GM23338 (cell line): Measurements from ENCODE around the gene FBXL2. TPM values are rescaled to one million over a fixed set of nuclear protein-coding genes. Genes with fewer than 3 reads are reported as not detected.
A peak's percentile ranks its signal among the peaks of the same experiment; 100 is the strongest.

Experiments used
- ATAC-seq: fragments of 200-7000 bp; cut with Tn5 transposase; 3 replicates; pipeline ENCODE4 v1.9.1; 2020
- DNase-seq: peaks from one replicate; pipeline ENCODE4 v3.0.0-alpha.2; 2015; ENCODE audit warnings: low spot score
- H2AFZ ChIP-seq: fragments of 200-600 bp; sonication (generic); 2 replicates; pipeline ENCODE4 v1.8.0; 2016; ENCODE audit warnings: antibody characterized with exemption, mild to moderate bottlenecking, moderate library complexity
- H3F3A ChIP-seq: fragments of 200-600 bp; sonication (generic); replicated peaks from 2 replicates; pipeline ENCODE4 v1.8.0; 2017; ENCODE audit warnings: antibody characterized with exemption, mixed run types, low read depth
- H3K27ac ChIP-seq: fragments of 200-600 bp; sonication (generic); 2 replicates; pipeline ENCODE4 v1.6.1; 2016; ENCODE audit warnings: low read depth
- H3K27me3 ChIP-seq: fragments of 200-600 bp; sonication (generic); 2 replicates; pipeline ENCODE4 v1.8.0; 2016; ENCODE audit warnings: mild to moderate bottlenecking, mixed run types, moderate library complexity; ENCODE audit not compliant: insufficient read depth
- H3K36me3 ChIP-seq: fragments of 200-600 bp; sonication (generic); 2 replicates; pipeline ENCODE4 v1.8.0; 2016; ENCODE audit warnings: mild to moderate bottlenecking; ENCODE audit not compliant: insufficient read depth
- H3K4me1 ChIP-seq: fragments of 200-600 bp; sonication (generic); 2 replicates; pipeline ENCODE4 v1.8.0; 2016; ENCODE audit warnings: mild to moderate bottlenecking, moderate library complexity; ENCODE audit not compliant: insufficient read depth
- H3K4me2 ChIP-seq: fragments of 200-600 bp; sonication (generic); 2 replicates; pipeline ENCODE4 v1.7.1; 2017; ENCODE audit warnings: mixed run types
- H3K4me3 ChIP-seq: fragments of 200-600 bp; sonication (generic); 2 replicates; pipeline ENCODE4 v1.6.1; 2016; ENCODE audit warnings: mixed run types
- H3K79me2 ChIP-seq: fragments of 200-600 bp; sonication (generic); replicated peaks from 2 replicates; pipeline ENCODE4 v1.8.0; 2017; ENCODE audit warnings: mild to moderate bottlenecking; ENCODE audit not compliant: insufficient read depth
- H3K9me2 ChIP-seq: fragments of 200-600 bp; sonication (generic); 2 replicates; pipeline ENCODE4 v1.8.0; 2017; ENCODE audit not compliant: insufficient read depth
- H4K20me1 ChIP-seq: fragments of 200-600 bp; sonication (generic); replicated peaks from 2 replicates; pipeline ENCODE4 v1.8.0; 2017; ENCODE audit warnings: mild to moderate bottlenecking; ENCODE audit not compliant: insufficient read depth
- H3K27ac Mint-ChIP-seq: 2 replicates; pipeline ENCODE4 v1.8.0; 2020; ENCODE audit warnings: inconsistent platforms, mild to moderate bottlenecking, moderate library complexity, mixed read lengths
- H3K27me3 Mint-ChIP-seq: 3 replicates; pipeline ENCODE4 v1.8.0; 2022; ENCODE audit warnings: low read depth, mild to moderate bottlenecking, moderate library complexity, mixed read lengths, inconsistent platforms; ENCODE audit not compliant: insufficient read depth, poor library complexity
- H3K36me3 Mint-ChIP-seq: 3 replicates; pipeline ENCODE4 v1.8.0; 2021; ENCODE audit warnings: low read depth, mild to moderate bottlenecking, inconsistent platforms, moderate library complexity, mixed read lengths
- H3K4me1 Mint-ChIP-seq: 3 replicates; pipeline ENCODE4 v1.8.0; 2020; ENCODE audit warnings: mild to moderate bottlenecking, inconsistent platforms, mixed read lengths
- H3K4me3 Mint-ChIP-seq: 3 replicates; pipeline ENCODE4 v1.8.0; 2021; ENCODE audit warnings: moderate library complexity, mild to moderate bottlenecking, inconsistent platforms, mixed read lengths
- H3K9me3 Mint-ChIP-seq: 3 replicates; pipeline ENCODE4 v1.8.0; 2020; ENCODE audit warnings: moderate library complexity, mild to moderate bottlenecking, inconsistent platforms, mixed read lengths
- CREB1 ChIP-seq: fragments of 250-450 bp; sonication (Bioruptor Pico); IDR thresholded peaks from 2 replicates; pipeline ENCODE4 v1.5.0; 2020; ENCODE audit warnings: low read depth, mild to moderate bottlenecking, moderate library complexity
- CTCF ChIP-seq, 2 experiments: fragments of 200-600 bp in 1 of 2; sonication (generic) in 1 of 2; conservative IDR thresholded peaks; 2 replicates each; pipeline versions ENCODE4 v1.5.1 to v1.6.1; 2016 to 2017; ENCODE audit warnings: antibody characterized with exemption in 2 of 2, low read depth in 2 of 2, mild to moderate bottlenecking in 2 of 2, moderate library complexity in 1 of 2
- ETS1 ChIP-seq: IDR thresholded peaks from 2 replicates; pipeline ENCODE4 v1.6.1; 2016; ENCODE audit warnings: antibody characterized with exemption
- EZH2 ChIP-seq: fragments of 200-600 bp; sonication (generic); IDR thresholded peaks from one replicate; pipeline ENCODE4 v1.8.0; 2017; ENCODE audit warnings: antibody characterized with exemption, mild to moderate bottlenecking, low read depth; ENCODE audit not compliant: unreplicated experiment
- EZH2phosphoT487 ChIP-seq: fragments of 200-600 bp; sonication (generic); IDR thresholded peaks from one replicate; pipeline ENCODE4 v1.8.1; 2018; ENCODE audit warnings: antibody characterized with exemption; ENCODE audit not compliant: unreplicated experiment
- JUNB ChIP-seq: IDR thresholded peaks from one replicate; pipeline ENCODE4 v1.6.1; 2016; ENCODE audit warnings: antibody characterized with exemption; ENCODE audit not compliant: unreplicated experiment
- NANOG ChIP-seq: IDR thresholded peaks from 2 replicates; pipeline ENCODE4 v1.6.1; 2016; ENCODE audit warnings: antibody characterized with exemption, borderline replicate concordance
- POLR2AphosphoS5 ChIP-seq: IDR thresholded peaks from 2 replicates; pipeline ENCODE4 v1.6.1; 2016; ENCODE audit warnings: antibody characterized with exemption, low read depth
- REST ChIP-seq: IDR thresholded peaks from one replicate; pipeline ENCODE4 v1.6.1; 2018; ENCODE audit warnings: antibody characterized with exemption; ENCODE audit not compliant: unreplicated experiment
- STAT1 ChIP-seq: IDR thresholded peaks from one replicate; pipeline ENCODE4 v1.6.1; 2016; ENCODE audit warnings: antibody characterized with exemption; ENCODE audit not compliant: unreplicated experiment
- ZNF114 ChIP-seq: fragments of 250-450 bp; sonication (Bioruptor Pico); IDR thresholded peaks from 2 replicates; pipeline ENCODE4 v1.5.0; 2020; ENCODE audit warnings: mild to moderate bottlenecking, moderate library complexity
- ZNF331 ChIP-seq: fragments of 250-450 bp; sonication (Bioruptor Pico); IDR thresholded peaks from 2 replicates; pipeline ENCODE4 v1.5.0; 2020; ENCODE audit warnings: low read depth, mild to moderate bottlenecking, moderate library complexity
- ZNF462 ChIP-seq: fragments of 250-450 bp; sonication (Bioruptor Pico); IDR thresholded peaks from 2 replicates; pipeline ENCODE4 v1.5.0; 2020; ENCODE audit warnings: mild to moderate bottlenecking, moderate library complexity
- polyA plus RNA-seq: library from polyadenylated mRNA; unstranded; fragments of >200 nt; fragmentation: Nextera tagmentation; extraction: Ambion mirVana; gene quantifications from 2 replicates; pipeline ENCODE4 v1.2.1, GENCODE V29; 2016
- total RNA-seq: library from RNA; depleted of rRNA; stranded (reverse); fragments of >200 nt; shearing (Covaris generic); gene quantifications from 2 replicates; pipeline ENCODE4 v1.2.3, GENCODE V29; 2014

The FBXL2 gene
- total and polyA plus RNA-seq, 2 experiments from 2014 or later, result 2.8 to 5.7 TPM

- peaks cover 3% of the 10 kb centered on the region; the same call in 1 of the 2 replicates for H4K20me1 ChIP-seq
- H3K4me3 ChIP-seq, result no peak overlapping the region
- no peak overlapping the region for H3K27ac ChIP-seq
- H3K79me2 ChIP-seq, result no peaks in the 10 kb centered on the region
- no peaks in the 10 kb centered on the region for H3F3A ChIP-seq
- no peaks in the 10 kb centered on the region; the same call in 2 of the 3 replicates for H3K9me3 Mint-ChIP-seq
- DNase-seq (no peak), ATAC-seq (no peak)
- H3K9me2 ChIP-seq, result 0 out of 2 replicates have a peak, but pooled peaks cover 3% of the 10 kb centered on the region
- H3K27ac Mint-ChIP-seq, result peak overlapping the region; percentile 77
- TF ChIP-seq EZH2 (no peak), NANOG (no peak), ETS1 (no peak), CTCF (conservative IDR thresholded peaks at IDR 0.05; ENCODE audit: low read depth in 2 of 2) (no peak), CREB1 (CRISPR knock-in tag) (no peak), REST (no peak), JUNB (no peak), EZH2phosphoT487 (no peak), ZNF114 (CRISPR knock-in tag) (no peak), STAT1 (no peak), ZNF462 (no peak), POLR2AphosphoS5 (no peak), ZNF331 (CRISPR knock-in tag) (no peak)
- H3K4me1 Mint-ChIP-seq, result no peaks in the 10 kb centered on the region
- no peak overlapping the region for H3K4me3 Mint-ChIP-seq
- H3K36me3 ChIP-seq, result peaks cover 18% of the 10 kb centered on the region; the same call in 1 of the 2 replicates
- no peaks in the 10 kb centered on the region for H3K27me3 ChIP-seq
- no peak overlapping the region for H3K4me2 ChIP-seq
- no peak overlapping the region for H2AFZ ChIP-seq
- peaks cover 2% of the 10 kb centered on the region for H3K27me3 Mint-ChIP-seq
- no peaks in the 10 kb centered on the region for H3K4me1 ChIP-seq
- peaks cover 19% of the 10 kb centered on the region for H3K36me3 Mint-ChIP-seq
These were observed 106.7 kb downstream of the FBXL2 start for GRCh38 chr3:33383951-33384350.
